Osteoblast (primary cell): ENCODE measurements around the gene SGTA. TPM values are rescaled to one million over a fixed set of nuclear protein-coding genes. Genes with fewer than 3 reads are reported as not detected.

ENCODE experiments used
- DNase-seq: peaks from one replicate; pipeline ENCODE4 v3.0.0; 2011; ENCODE audit warnings: low spot score, mixed read lengths; ENCODE audit not compliant: insufficient read length; ENCODE audit errors: missing footprints
- H2AFZ ChIP-seq: 2 replicates; pipeline ENCODE4 v1.6.0; 2011; ENCODE audit warnings: mild to moderate bottlenecking, low read length
- H3K27ac ChIP-seq: 2 replicates; pipeline ENCODE4 v1.5.1; 2011; ENCODE audit warnings: mild to moderate bottlenecking, low read depth, low read length, moderate library complexity
- H3K27me3 ChIP-seq: 2 replicates; pipeline ENCODE4 v1.6.0; 2012; ENCODE audit warnings: mild to moderate bottlenecking, control low read depth, inconsistent platforms, low read length, moderate library complexity; ENCODE audit not compliant: insufficient read depth
- H3K36me3 ChIP-seq: 2 replicates; pipeline ENCODE4 v1.5.1; 2011; ENCODE audit warnings: mild to moderate bottlenecking, low read length, control low read depth, moderate library complexity; ENCODE audit not compliant: insufficient read depth
- H3K4me1 ChIP-seq: 2 replicates; pipeline ENCODE4 v1.5.1; 2011; ENCODE audit warnings: mild to moderate bottlenecking, low read length, control low read depth, moderate library complexity; ENCODE audit not compliant: insufficient read depth
- H3K4me2 ChIP-seq: 2 replicates; pipeline ENCODE4 v1.6.0; 2011; ENCODE audit warnings: mild to moderate bottlenecking, low read length; ENCODE audit not compliant: insufficient read depth
- H3K4me3 ChIP-seq: fragments of 200-600 bp; sonication (generic); 3 replicates; pipeline ENCODE4 v1.5.1; 2012; ENCODE audit warnings: mild to moderate bottlenecking, low read length, inconsistent platforms; ENCODE audit not compliant: insufficient read depth
- H3K79me2 ChIP-seq: 2 replicates; pipeline ENCODE4 v1.6.0; 2012; ENCODE audit warnings: mild to moderate bottlenecking, low read length, control low read depth, inconsistent platforms; ENCODE audit not compliant: insufficient read depth
- H3K9me3 ChIP-seq: 2 replicates; pipeline ENCODE4 v1.5.1; 2011; ENCODE audit warnings: low read depth, low read length, control low read depth
- H4K20me1 ChIP-seq: 2 replicates; pipeline ENCODE4 v1.6.0; 2012; ENCODE audit warnings: mild to moderate bottlenecking, low read length, control low read depth; ENCODE audit not compliant: insufficient read depth
- CTCF ChIP-seq: IDR thresholded peaks from 2 replicates; pipeline ENCODE4 v1.5.1; 2011; ENCODE audit warnings: mild to moderate bottlenecking, low read depth, low read length, moderate library complexity; ENCODE audit errors: extremely low read depth
- total RNA-seq: library from RNA; depleted of rRNA; stranded (reverse); fragments of >200 nt; gene quantifications from 2 replicates; pipeline ENCODE4 v1.2.3, GENCODE V29; 2012

The SGTA gene
- total RNA-seq, 1 donor: 38.7 TPM

- no peaks in the 10 kb centered on the region for H3K79me2 ChIP-seq
- no peak overlapping the region for H3K4me2 ChIP-seq
- H3K9me3 ChIP-seq: no peaks in the 10 kb centered on the region
- no peak for TF ChIP-seq CTCF
- peaks cover 21% of the 10 kb centered on the region for H3K36me3 ChIP-seq
- peaks cover 1% of the 10 kb centered on the region for H4K20me1 ChIP-seq
- H2AFZ ChIP-seq: no peak overlapping the region
- no peak overlapping the region for H3K4me3 ChIP-seq
- no peaks in the 10 kb centered on the region for H3K27me3 ChIP-seq
- H3K27ac ChIP-seq: no peak overlapping the region
- peak; percentile 86 for DNase-seq
- H3K4me1 ChIP-seq: no peaks in the 10 kb centered on the region
These were observed 20.5 kb upstream of the SGTA start for GRCh38 chr19:2803486-2804155.

- no peak for TF ChIP-seq CTCF
- H3K4me2 ChIP-seq: no peak overlapping the region
- H3K27ac ChIP-seq: no peak overlapping the region
- peaks cover 23% of the 10 kb centered on the region for H3K36me3 ChIP-seq
- H4K20me1 ChIP-seq: peaks cover 4% of the 10 kb centered on the region
- no peaks in the 10 kb centered on the region for H3K27me3 ChIP-seq
- no peaks in the 10 kb centered on the region for H3K4me1 ChIP-seq
- H3K4me3 ChIP-seq: no peak overlapping the region
- DNase-seq: peak; percentile 82
- H2AFZ ChIP-seq: no peak overlapping the region
- no peaks in the 10 kb centered on the region for H3K9me3 ChIP-seq
- no peaks in the 10 kb centered on the region for H3K79me2 ChIP-seq
These were observed 19.8 kb upstream of the SGTA start for GRCh38 chr19:2802826-2803225.

- H4K20me1 ChIP-seq: peaks cover 4% of the 10 kb centered on the region
- H2AFZ ChIP-seq: no peak overlapping the region
- H3K4me3 ChIP-seq: no peak overlapping the region
- DNase-seq: peak; percentile 70
- H3K4me2 ChIP-seq: no peak overlapping the region
- H3K9me3 ChIP-seq: no peaks in the 10 kb centered on the region
- TF ChIP-seq CTCF: no peak
- H3K27ac ChIP-seq: no peak overlapping the region
- no peaks in the 10 kb centered on the region for H3K79me2 ChIP-seq
- peaks cover 22% of the 10 kb centered on the region for H3K36me3 ChIP-seq
- H3K4me1 ChIP-seq: no peaks in the 10 kb centered on the region
- H3K27me3 ChIP-seq: no peaks in the 10 kb centered on the region
These were observed 17.4 kb upstream of the SGTA start for GRCh38 chr19:2800506-2800905.

- no peak overlapping the region for H3K4me2 ChIP-seq
- no peak overlapping the region for H3K4me3 ChIP-seq
- no peaks in the 10 kb centered on the region for H3K79me2 ChIP-seq
- no peak overlapping the region for H3K27ac ChIP-seq
- no peak for TF ChIP-seq CTCF
- no peaks in the 10 kb centered on the region for H3K9me3 ChIP-seq
- DNase-seq: peak; percentile 84
- no peak overlapping the region for H2AFZ ChIP-seq
- no peaks in the 10 kb centered on the region for H3K27me3 ChIP-seq
- no peaks in the 10 kb centered on the region for H3K4me1 ChIP-seq
- H3K36me3 ChIP-seq: peaks cover 26% of the 10 kb centered on the region
- peaks cover 4% of the 10 kb centered on the region for H4K20me1 ChIP-seq
These were observed 16.4 kb upstream of the SGTA start for GRCh38 chr19:2799273-2800020.
